K562 (cell line): ENCODE measurements around the gene EML3. TPM values are rescaled to one million over a fixed set of nuclear protein-coding genes. Genes with fewer than 3 reads are reported as not detected.

Experiments
- ATF7 ChIP-seq: fragments of 450-650 bp; IDR thresholded peaks from 2 replicates; pipeline ENCODE4 v1.7.1; 2014; ENCODE audit warnings: mild to moderate bottlenecking, moderate library complexity
- HSF4 ChIP-seq: fragments of 250-450 bp; sonication (Bioruptor Pico); IDR thresholded peaks from 2 replicates; pipeline ENCODE4 v2.1.2; 2022; ENCODE audit warnings: mild to moderate bottlenecking, moderate library complexity, borderline replicate concordance
- NUFIP1 ChIP-seq: fragments of 450-650 bp; IDR thresholded peaks from 2 replicates; pipeline ENCODE4 v1.6.1; 2018; ENCODE audit not compliant: partially characterized antibody
- RAD51 ChIP-seq: fragments of 450-650 bp; IDR thresholded peaks from 2 replicates; pipeline ENCODE4 v1.7.1; 2016; ENCODE audit warnings: low read depth, mild to moderate bottlenecking, borderline replicate concordance
- SRF ChIP-seq, 2 experiments: fragments of 250-450, 450-650 bp in 1 of 2; sonication (Bioruptor Pico) in 1 of 2; sonication (generic) in 1 of 2; formaldehyde crosslinking; IDR thresholded peaks; 2 replicates each; pipeline versions ENCODE4 v1.5.0 to v1.5.1; 2020 to 2022; ENCODE audit warnings: mild to moderate bottlenecking in 1 of 2, missing genetic modification reagents in 1 of 2
- ZZZ3 ChIP-seq: fragments of 450-650 bp; IDR thresholded peaks from 2 replicates; pipeline ENCODE4 v1.6.1; 2016; ENCODE audit warnings: antibody characterized with exemption, mild to moderate bottlenecking, moderate library complexity
- polyA plus RNA-seq, 8 experiments: library from polyadenylated mRNA; depleted of rRNA in 4 of 8; stranded (reverse) in 5 of 8; unstranded in 3 of 8; fragments of >200 nt; fragmentation: Nextera tagmentation in 2 of 8; fragmentation: Illumina TruSeq in 1 of 8; extraction: Ambion mirVana in 2 of 8; extraction: Trizol in 1 of 8; gene quantifications; 2 replicates each; pipeline versions ENCODE4 v1.2.1 to v1.2.3, GENCODE V29; 2011 to 2014; ENCODE audit warnings: inconsistent platforms in 1 of 8, missing spikeins in 1 of 8
- total RNA-seq, 7 experiments: library from RNA; depleted of rRNA in 6 of 7; stranded (reverse); fragments of >200 nt in 6 of 7; fragmentation: Illumina TruSeq in 2 of 7; extraction: Trizol in 2 of 7; gene quantifications; 2 replicates each; pipeline versions ENCODE4 v1.2.1 to v1.2.3, GENCODE V29; 2011 to 2021; ENCODE audit warnings: low replicate concordance in 1 of 7
- TF ChIP-seq, protein P1 (sequence below), 2 experiments: fragments of 450-650 bp in 1 of 2; sonication (generic) in 1 of 2; formaldehyde crosslinking in 1 of 2; IDR thresholded peaks; 2 replicates each; pipeline versions ENCODE4 v1.7.1 to v1.9.0; 2016 to 2022; ENCODE audit warnings: inconsistent platforms in 1 of 2, mild to moderate bottlenecking in 1 of 2, missing genetic modification reagents in 1 of 2
- TF ChIP-seq, protein P2 (sequence below): sonication (generic); formaldehyde crosslinking; IDR thresholded peaks from 2 replicates; pipeline ENCODE4 v1.8.1; 2023; ENCODE audit warnings: mild to moderate bottlenecking, missing genetic modification reagents
- TF ChIP-seq, protein P3 (sequence below): fragments of 450-650 bp; formaldehyde crosslinking; IDR thresholded peaks from 2 replicates; pipeline ENCODE4 v1.4.0; 2020; ENCODE audit warnings: mild to moderate bottlenecking, moderate library complexity
- TF ChIP-seq, protein P4 (sequence below): sonication (generic); formaldehyde crosslinking; IDR thresholded peaks from 2 replicates; pipeline ENCODE4 v1.8.0; 2022; ENCODE audit warnings: mild to moderate bottlenecking, low read depth, missing genetic modification reagents
- TF ChIP-seq, protein P5 (sequence below): fragments of 250-450 bp; sonication (Bioruptor Pico); IDR thresholded peaks from 2 replicates; pipeline ENCODE4 v1.4.0; 2020; ENCODE audit warnings: borderline replicate concordance

Gene EML3
- total and polyA plus RNA-seq, 9 of the 15 experiments (the other 6 are each of a cell fraction or from before 2014, with no cell fraction given): 0.32 to 90.5 (median 26.4) TPM

DNA sequence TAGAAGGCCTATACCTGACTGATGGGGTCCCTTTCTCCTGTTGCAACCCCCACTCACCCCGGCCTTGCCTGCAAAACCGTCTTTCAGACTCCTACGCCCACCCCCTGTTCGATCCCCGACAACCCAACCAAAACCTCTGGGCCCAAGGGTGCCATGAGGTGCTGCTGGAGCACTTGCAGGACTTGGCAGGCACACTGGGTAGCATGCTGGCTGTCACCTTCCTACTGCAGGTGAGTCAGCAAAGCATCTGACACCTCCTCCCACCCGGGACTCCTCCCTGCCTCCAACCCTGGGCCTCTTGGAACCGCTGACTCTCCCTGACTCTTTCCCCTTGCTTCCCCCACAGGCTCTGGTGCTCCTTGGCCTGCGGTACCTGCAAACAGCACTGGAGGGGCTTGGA is 1.7 kb upstream of the EML3 start (continued):
- TF ChIP-seq, protein P1, sequence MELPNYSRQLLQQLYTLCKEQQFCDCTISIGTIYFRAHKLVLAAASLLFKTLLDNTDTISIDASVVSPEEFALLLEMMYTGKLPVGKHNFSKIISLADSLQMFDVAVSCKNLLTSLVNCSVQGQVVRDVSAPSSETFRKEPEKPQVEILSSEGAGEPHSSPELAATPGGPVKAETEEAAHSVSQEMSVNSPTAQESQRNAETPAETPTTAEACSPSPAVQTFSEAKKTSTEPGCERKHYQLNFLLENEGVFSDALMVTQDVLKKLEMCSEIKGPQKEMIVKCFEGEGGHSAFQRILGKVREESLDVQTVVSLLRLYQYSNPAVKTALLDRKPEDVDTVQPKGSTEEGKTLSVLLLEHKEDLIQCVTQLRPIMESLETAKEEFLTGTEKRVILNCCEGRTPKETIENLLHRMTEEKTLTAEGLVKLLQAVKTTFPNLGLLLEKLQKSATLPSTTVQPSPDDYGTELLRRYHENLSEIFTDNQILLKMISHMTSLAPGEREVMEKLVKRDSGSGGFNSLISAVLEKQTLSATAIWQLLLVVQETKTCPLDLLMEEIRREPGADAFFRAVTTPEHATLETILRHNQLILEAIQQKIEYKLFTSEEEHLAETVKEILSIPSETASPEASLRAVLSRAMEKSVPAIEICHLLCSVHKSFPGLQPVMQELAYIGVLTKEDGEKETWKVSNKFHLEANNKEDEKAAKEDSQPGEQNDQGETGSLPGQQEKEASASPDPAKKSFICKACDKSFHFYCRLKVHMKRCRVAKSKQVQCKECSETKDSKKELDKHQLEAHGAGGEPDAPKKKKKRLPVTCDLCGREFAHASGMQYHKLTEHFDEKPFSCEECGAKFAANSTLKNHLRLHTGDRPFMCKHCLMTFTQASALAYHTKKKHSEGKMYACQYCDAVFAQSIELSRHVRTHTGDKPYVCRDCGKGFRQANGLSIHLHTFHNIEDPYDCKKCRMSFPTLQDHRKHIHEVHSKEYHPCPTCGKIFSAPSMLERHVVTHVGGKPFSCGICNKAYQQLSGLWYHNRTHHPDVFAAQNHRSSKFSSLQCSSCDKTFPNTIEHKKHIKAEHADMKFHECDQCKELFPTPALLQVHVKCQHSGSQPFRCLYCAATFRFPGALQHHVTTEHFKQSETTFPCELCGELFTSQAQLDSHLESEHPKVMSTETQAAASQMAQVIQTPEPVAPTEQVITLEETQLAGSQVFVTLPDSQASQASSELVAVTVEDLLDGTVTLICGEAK (IDR thresholded peaks at IDR 0.05): no peak
- TF ChIP-seq, protein P1 (CRISPR knock-in tag; IDR thresholded peaks at IDR 0.05): no peak
- no peak for TF ChIP-seq ATF7
- no peak for TF ChIP-seq SRF (CRISPR knock-in tag; IDR thresholded peaks at IDR 0.05)
- TF ChIP-seq HSF4 (CRISPR knock-in tag): no peak
- no peak for TF ChIP-seq RAD51
- TF ChIP-seq, protein P2, sequence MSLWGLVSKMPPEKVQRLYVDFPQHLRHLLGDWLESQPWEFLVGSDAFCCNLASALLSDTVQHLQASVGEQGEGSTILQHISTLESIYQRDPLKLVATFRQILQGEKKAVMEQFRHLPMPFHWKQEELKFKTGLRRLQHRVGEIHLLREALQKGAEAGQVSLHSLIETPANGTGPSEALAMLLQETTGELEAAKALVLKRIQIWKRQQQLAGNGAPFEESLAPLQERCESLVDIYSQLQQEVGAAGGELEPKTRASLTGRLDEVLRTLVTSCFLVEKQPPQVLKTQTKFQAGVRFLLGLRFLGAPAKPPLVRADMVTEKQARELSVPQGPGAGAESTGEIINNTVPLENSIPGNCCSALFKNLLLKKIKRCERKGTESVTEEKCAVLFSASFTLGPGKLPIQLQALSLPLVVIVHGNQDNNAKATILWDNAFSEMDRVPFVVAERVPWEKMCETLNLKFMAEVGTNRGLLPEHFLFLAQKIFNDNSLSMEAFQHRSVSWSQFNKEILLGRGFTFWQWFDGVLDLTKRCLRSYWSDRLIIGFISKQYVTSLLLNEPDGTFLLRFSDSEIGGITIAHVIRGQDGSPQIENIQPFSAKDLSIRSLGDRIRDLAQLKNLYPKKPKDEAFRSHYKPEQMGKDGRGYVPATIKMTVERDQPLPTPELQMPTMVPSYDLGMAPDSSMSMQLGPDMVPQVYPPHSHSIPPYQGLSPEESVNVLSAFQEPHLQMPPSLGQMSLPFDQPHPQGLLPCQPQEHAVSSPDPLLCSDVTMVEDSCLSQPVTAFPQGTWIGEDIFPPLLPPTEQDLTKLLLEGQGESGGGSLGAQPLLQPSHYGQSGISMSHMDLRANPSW (CRISPR knock-in tag): no peak
- TF ChIP-seq, protein P3, sequence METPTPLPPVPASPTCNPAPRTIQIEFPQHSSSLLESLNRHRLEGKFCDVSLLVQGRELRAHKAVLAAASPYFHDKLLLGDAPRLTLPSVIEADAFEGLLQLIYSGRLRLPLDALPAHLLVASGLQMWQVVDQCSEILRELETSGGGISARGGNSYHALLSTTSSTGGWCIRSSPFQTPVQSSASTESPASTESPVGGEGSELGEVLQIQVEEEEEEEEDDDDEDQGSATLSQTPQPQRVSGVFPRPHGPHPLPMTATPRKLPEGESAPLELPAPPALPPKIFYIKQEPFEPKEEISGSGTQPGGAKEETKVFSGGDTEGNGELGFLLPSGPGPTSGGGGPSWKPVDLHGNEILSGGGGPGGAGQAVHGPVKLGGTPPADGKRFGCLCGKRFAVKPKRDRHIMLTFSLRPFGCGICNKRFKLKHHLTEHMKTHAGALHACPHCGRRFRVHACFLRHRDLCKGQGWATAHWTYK (CRISPR knock-in tag): no peak
- TF ChIP-seq NUFIP1: no peak
- TF ChIP-seq, protein P4, sequence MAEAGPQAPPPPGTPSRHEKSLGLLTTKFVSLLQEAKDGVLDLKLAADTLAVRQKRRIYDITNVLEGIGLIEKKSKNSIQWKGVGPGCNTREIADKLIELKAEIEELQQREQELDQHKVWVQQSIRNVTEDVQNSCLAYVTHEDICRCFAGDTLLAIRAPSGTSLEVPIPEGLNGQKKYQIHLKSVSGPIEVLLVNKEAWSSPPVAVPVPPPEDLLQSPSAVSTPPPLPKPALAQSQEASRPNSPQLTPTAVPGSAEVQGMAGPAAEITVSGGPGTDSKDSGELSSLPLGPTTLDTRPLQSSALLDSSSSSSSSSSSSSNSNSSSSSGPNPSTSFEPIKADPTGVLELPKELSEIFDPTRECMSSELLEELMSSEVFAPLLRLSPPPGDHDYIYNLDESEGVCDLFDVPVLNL: no peak
- no peak for TF ChIP-seq ZZZ3
- TF ChIP-seq, protein P5, sequence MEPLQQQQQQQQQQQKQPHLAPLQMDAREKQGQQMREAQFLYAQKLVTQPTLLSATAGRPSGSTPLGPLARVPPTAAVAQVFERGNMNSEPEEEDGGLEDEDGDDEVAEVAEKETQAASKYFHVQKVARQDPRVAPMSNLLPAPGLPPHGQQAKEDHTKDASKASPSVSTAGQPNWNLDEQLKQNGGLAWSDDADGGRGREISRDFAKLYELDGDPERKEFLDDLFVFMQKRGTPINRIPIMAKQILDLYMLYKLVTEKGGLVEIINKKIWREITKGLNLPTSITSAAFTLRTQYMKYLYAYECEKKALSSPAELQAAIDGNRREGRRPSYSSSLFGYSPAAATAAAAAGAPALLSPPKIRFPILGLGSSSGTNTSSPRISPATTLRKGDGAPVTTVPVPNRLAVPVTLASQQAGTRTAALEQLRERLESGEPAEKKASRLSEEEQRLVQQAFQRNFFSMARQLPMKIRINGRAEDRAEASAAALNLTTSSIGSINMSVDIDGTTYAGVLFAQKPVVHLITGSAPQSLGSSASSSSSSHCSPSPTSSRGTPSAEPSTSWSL (CRISPR knock-in tag): no peak
